DMS53 treated with DMSO at 0.1 percent for 48 hours (cell line): ENCODE results near the gene CMC1.
"Not testable (repeated sequence)": the region's sequence is repeated elsewhere in the genome, so short reads cannot be mapped to it uniquely, and the experiment has no call there.

ENCODE experiments used
- DNase-seq: peaks from one replicate; lab custom pipeline; 2025; ENCODE audit not compliant: unreplicated experiment; lab: John Stamatoyannopoulos, UW

CMC1 gene

DNA sequence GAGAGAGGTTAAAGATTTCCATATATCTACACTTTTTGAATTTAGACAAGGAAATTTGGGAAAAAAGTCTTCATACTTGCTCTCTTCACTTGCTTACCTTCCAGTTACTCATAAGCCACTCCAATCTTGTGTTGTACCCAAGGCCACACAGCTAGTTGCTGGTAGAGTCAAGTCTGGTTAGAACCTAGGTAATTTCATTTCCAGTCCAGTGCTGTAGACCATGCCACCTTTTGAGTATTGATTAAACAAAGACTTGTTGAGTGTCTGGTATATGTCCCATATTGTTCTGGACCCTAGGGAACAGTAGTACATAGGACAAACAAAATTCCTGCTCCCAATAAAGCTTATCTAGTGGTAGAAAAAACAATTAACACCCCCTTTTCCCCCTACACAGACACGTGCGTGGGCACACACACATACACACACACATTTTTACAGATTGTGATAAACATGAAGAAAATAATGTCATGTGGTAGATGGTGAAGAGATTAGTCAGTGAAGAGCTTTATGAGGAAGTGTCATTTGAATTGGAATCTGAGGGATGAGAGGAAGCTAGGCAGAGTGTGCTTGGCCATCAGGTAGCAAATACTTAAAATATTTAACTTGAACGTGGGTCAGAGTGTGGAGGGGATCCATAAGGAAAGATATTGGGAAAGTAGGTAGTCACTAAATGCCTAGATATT is 2.1 kb downstream of the CMC1 start:
- no peak for DNase-seq

DNA sequence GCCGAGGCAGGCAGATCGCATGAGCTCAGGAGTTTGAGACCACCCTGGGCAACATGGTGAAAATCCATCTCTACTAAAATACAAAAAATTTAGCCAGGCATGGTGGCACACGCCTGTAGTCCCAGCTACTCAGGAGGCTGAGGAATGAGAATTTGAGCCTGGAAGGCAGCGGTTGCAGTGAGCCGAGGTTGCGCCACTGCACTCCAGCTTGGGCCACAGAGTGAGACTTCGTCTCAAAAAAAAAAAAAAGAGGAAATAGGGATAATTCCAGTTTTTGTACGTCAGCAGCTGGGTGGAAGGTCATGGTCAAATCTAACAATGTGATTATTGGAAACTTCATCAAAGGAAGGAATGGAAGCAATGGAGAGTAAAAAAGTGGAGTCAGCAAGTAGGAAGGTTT is 3.1 kb downstream of the CMC1 start:
- DNase-seq = no peak

DNA sequence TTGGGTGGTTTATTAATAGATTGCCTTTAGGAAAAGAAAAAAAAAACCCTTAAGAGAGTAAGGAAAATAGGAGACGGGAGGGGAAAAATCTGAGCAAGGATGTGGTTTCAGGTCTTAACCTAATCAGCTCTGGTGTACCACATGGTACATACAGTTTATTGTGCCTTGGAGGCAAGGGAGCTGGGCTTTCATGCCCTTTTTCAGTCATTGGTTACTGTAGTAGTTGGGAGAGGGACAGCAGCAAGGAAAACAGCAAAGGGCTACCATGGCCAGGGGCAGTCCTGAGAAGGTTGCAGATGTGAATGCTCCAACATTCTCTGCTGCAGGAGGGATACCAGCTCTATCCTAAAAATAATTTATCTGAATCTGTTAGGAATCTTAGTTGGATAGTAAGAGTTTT is 5.9 kb downstream of the CMC1 start:
- no peak for DNase-seq

DNA sequence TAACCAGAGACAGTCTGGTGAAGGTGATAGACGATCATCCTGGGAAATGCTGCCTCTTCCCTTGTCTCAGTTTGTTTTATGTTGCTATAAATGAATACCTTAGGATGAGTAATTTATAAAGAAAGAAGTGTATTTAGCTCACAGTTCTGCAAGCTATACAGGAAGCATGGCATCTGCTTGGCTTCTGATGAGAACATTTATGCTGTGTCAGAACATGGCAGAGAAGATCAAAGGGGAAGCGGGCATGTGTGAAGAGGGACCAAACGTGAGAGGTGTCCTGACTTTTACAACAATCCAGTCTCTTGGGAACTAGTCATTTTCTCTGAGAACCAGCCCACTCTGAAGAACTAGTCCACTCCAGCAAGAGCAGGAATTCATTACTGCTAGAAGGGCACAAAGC is 9.6 kb downstream of the CMC1 start:
- no peak for DNase-seq

DNA sequence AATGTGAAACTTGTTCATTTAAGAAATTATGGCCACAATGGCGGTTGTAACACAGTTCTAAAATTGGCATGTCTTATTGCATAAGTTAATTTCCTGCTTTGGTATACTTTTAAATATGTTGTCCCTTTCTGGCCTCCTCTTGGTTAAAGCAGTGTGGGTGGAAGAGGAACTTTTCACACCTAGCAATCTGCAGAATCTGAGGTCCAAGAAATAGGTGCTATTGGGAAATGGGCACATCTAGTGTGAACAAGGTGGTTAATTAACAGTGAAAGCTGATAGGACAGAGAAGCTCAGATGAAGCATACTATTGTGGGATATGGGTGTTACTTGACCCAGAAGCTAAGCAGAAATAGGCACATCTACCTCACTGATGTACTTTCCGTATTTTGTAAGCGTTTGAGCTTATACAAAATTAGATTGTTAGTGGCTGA is 10.6 kb downstream of the CMC1 start:
- DNase-seq = no peak

DNA sequence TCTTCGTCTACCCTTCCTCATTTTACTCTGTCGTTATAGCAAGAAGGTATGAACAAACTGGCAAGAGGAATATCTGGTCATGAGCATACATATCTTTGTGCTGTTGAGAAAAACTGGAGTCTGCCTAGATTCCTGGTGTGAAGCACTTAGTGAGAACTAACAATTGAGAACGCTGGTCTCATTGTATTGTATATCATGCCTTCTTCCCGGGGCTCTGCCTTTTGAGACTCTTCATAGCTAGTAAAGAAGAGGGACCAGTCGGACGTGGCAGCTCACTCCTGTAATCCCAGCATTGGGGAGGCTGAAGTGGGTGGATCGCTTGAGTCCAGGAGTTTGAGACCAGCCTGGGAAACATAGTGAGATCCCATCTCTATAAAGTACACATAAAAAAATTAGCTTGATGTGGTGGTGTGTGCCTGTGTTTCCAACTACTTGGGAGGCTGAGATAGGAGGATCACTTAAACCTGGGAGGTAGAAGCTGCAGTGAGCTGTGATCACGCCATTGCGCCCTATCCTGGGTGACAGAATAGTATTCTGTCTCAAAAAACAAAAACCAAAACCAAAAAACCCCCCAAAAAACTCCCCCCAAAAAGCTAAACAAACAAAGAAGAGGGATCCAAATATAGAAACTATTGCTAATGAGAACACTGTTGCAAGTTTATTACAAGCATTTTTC is 11.8 kb downstream of the CMC1 start:
- no peak for DNase-seq

DNA sequence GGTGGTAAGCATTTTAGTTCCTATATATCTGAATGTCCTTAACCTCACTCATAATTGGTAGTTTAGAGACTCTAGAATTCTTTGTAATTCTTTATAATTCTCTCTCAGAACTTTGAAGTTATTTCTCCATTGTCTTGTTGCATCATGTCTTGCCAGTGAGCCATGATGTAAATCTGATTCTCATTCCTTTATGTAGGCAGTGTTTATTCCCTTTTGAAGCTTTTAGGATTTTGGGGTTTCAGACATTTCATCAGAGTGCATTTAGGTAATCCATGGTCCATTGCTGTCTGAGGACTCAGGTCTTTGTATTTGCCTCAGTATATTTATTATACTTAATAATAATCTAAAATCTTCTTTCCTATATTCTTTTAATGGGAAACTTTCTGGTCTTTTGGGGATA is 20.6 kb downstream of the CMC1 start:
- no peak for DNase-seq

DNA sequence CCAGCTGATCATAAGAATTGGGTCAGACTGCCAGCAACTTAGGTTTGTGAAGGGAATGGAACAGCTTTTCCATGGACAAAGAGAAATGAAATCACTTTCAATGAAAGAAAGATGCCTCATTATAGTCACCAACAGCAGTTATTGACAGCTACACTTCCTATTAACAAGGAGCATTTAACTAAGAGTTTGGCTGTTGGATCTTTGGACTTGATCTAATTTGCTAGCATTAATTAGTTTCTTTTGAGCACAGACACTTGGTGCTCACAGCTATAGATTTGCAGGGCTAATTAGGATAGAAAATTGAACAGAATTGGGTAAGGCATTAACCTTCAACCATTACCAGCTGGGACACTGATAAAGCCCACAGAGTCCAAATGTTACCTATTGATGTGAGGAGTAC is 24.2 kb downstream of the CMC1 start:
- no peak for DNase-seq

DNA sequence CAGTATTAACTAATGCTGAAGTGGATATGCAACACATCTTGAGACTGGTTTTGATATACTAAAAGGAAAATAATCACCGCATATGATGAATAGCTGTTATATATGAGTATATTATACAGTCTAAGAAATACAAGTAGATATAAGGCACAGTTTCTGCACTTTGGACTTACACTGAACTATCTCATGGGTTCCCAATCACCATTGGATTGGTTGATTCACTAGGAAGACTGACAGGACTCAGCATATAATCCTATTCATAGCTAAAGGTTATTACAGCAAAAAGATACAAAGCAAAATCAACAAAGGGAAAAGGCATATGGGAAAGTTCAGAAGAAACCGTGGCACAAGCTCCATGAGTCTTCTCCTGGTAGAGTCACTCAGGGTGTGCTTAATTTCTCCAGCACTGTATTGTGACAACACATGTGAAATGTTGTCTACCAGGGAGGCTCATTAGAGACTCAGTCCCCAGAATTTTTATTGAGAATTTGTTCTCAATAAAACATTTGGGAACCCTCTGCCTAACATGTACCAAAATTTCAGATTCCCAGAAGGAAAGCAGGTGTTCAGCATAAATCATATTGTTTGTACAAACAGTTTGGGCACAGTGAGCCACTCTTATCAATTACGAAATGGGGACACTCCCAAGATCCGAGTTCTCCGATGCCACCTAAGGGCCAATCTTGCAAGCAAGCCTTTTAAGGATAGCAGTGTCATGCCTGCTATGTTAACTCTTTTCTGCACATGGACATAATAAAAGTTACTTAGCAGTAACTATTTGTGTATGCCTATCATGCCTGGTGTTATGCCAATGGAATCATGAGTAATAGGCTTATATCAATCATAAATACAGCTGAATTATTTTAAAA is 26.8 kb downstream of the CMC1 start:
- DNase-seq = no peak

DNA sequence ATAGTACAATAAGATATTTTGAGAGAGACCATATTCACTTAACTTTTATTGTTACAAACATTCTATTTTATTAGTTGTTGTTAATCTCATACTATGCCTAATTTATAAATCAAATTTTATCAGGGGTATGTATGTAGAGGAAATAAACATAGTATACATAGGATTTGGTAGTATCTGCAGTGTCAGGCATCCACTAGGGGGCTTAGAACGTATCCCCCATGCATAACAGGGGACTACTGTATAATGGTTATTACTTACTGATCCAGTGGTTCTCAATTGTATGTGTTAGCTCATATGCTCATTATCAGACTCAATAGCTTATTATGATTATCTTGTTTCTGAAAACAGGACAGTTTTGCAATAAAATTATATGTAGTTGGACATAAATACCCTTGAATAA is 27.6 kb downstream of the CMC1 start:
- no peak for DNase-seq

DNA sequence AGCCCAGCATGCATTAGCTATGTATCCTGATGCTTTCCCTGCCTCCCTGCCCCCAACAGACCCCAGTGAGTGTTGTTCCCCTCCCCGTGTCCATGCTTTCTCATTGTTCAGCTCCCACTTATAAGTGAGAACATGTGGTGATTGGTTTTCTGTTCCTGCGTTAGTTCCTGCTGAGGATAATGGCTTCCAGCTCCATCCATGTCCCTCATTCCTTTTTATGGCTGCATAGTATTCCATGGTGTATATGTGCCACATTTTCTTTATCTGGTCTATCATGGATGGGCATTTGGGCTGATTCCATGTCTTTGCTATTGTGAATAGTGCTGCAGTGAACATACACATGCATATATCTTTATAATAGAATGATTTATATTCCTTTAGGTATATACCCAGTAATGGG is 28.5 kb downstream of the CMC1 start:
- DNase-seq = not testable (repeated sequence)

DNA sequence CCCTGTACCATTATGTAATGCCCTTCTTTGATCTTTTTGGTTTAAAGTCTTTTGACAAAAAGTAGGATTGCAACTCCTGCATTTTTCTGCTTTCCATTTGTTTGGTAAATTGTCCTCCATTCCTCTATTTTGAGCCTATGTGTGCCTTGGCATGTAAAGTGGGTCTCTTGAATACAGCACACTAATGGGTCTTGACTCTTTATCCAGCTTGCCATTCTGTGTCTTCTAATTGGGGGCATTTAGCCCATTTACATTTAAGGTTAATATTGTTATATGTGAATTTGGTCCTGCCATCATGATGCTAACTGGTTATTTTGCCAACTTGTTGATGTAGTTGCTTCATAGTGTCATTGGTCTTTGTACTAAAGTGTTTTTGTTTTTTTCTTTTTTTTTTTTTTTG is 32.4 kb downstream of the CMC1 start:
- no peak for DNase-seq

DNA sequence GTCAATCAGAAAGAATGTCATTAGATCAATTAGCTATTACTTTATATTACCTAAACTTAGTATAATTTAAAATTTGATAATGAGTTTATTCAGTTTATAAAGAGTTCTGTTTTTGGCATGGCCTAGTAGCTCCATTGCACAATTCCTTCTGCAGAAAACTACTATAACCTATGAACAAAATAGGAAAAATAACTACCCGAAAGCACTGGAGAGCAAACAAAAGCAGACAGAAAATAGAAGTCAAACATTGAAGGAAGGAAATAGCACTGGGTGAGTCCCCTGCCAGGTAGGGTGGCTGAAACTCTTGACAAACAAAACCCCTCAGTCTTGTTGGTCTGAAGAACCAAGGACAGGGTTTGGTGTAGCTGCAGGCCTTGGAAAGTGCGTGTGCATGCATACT is 37.5 kb downstream of the CMC1 start:
- DNase-seq = no peak

DNA sequence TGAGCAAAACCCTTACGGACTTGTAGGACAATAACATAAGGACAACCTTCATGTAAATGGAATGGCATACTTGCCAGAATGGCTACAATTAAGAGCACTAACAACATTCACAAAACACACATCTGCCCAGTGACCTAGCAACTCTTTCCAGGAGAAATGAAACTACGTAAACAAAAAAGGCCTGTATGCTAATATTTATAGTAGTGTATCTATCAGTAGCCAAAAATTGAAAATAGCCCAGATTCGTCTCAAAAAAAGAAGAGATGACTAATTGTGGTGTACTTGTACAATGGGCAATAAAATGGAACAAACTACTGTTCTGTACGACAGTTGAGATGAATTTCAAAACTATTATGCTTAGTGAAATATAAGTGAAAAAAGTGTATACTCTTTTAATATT is 38.4 kb downstream of the CMC1 start:
- DNase-seq = no peak

DNA sequence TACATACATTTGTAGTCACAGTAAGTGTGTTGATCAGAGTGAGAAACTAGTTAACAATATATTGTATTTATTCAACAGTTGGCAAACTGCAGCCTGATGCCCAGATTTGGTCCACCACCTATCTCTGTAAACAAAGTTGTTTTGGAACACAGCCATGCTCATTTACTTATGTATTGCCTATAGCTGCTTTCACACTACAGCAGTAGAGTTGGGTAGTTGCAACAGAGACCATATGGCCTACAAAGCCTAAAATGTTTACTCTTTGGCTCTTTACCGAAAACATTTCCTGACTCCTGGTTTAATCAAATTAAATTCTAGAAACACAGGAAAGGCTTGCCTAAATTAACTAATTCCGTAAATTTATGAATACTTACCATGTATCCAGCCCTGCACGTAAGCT is 39.4 kb downstream of the CMC1 start:
- no peak for DNase-seq

DNA sequence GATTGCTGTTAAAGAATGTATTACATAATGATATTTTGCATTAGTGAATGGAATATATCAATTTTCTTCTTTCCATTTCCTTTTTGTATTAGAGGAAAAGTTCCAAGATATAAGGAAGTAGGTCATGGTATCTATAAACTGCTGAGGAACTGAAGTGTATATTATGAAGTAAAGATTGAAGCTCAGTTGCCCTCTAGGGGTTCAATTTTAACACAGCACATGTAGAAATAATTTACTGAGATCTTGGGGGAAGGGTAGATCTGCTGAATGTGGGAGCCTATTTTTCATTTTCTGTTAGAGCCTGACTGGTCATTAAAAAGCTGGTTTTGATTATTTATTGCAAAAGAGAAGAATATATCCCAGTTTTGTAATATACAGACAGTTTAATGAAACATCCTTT is 45.2 kb downstream of the CMC1 start:
- DNase-seq = peak; percentile 18

DNA sequence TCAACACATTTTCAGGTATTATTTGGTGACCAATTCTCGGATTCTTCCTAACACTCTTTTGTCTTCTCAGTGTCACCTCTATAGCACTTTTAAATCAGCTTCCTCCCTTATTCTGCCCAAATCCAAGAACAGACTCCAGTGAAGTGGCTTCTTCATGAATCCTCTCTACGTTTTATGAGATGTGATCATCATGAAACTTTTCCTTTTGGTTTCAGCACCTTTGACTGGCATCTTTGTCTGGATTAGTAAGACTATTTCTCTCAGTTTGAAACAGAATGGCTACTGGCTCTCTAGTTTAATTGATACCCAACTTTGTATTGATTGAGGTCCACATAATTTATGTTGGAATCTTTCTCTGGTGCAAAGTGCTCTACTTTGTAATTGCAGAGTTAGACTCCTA is 45.6 kb downstream of the CMC1 start:
- DNase-seq = no peak

DNA sequence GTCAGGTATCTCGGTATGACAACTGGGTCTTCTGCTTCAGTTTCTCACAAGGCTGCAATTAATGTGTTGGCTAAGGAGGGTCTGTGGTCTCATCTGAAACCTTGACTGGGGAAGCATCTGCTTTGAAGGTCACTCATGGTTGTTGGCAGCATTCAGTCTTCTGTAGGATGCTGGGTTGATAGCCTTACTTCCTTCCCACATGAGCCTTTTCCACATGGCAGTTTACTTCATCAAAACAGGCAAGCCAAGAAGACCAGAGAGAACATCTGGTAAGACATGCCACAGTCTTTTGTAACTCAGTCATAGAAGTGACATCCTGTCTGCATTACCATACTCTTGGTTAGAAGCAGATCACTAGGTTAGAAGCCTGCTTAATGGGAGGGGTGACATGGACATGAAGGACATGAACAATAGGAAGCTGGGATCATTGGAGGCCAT is 49.5 kb downstream of the CMC1 start:
- no peak for DNase-seq

DNA sequence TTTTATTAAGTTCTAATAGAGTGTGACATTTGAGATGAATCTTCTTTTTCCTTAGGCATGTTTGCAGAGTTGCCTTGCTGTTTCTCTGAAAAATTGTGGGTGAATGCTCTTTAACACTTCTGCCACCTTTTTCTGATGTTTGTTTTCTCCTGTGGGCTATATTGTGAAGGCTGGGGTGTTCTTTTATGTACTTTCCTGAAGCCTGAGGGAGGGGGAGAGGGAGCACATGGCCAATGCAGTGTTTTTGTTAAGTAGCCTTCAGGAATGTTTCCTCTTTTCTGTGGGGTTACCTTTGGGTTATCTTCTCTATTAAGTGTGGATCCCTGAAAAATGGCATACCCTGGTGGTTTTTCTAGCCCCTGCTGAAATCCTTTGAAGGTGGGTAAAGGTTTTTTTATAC is 50.2 kb downstream of the CMC1 start:
- no peak for DNase-seq

DNA sequence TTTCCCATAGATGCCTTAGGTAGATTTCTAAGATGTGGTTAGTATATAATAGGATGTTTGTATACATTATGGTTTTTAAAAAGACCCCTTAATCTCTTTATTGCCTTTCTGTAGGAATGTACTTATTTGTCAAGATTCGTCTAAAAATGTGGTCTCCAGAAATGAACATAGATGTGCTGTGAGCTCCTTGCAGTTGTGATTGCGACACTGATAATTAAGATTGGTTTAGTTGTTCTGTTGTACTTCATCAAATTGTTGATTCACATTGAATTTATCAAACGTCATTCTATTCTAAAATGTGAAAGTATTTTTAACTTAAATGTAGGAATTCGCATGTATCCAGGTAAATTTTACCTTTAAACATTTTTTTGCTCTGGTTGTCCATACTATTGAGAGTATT is 51.2 kb downstream of the CMC1 start:
- no peak for DNase-seq

DNA sequence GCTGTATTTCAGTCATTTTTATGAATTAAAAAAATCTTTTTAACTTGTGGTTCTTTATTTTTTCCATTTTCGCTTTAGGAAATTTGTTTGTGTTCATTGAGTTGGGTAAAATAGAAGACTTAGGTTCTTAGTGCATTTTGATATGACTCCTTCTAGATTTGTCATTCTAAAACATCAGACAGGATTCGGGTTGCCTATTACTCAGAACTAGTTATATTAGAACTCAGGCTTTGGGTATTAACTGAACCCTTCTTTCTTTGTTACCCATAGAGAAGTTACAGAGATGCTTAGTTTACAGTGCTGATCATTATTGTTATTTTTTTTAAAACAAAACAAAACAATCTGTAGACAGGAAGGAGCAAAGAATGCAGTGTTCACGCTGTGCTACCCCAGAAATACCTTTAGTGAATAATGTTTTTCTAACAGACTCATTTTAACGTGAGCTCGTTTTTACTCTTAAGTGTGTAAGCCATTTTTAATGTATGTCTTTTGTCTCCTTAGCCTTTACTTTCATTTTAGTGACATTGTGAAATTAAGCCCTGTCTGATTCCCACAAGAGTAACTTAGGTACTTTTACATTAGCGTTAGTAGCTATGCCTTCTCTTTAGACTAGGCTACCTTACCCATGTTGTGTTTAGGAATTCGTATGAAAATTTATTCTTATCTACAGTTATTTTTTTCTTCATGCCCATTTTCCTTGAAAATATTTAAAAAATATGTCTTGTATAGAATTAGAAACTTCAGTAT is 53.4 kb downstream of the CMC1 start:
- no peak for DNase-seq
